Natural killer cell (primary cell): ENCODE results near the gene CHST11. TPM values are rescaled to one million over a fixed set of nuclear protein-coding genes. Genes with fewer than 3 reads are reported as not detected.

Experiments used
- ATAC-seq, 3 donors: fragments of 150-1000 bp in 2 of 3; fragments of 200-7000 bp in 1 of 3; cut with Tn5 transposase; 1 replicate in 1 of 3; 2 replicates in 2 of 3; pipeline ENCODE4 v1.10.0; 2021; ENCODE audit warnings: mild to moderate bottlenecking in 2 of 3, moderate library complexity in 2 of 3
- DNase-seq, 2 donors: peaks; one replicate each; pipeline versions ENCODE4 v3.0.0 to v3.0.0-alpha.2; 2013 to 2021; ENCODE audit warnings: mixed read lengths in 1 of 2
- H3K27ac ChIP-seq: one replicate; pipeline ENCODE4 v1.5.1; 2013; ENCODE audit warnings: mild to moderate bottlenecking, low read length
- H3K27me3 ChIP-seq: one replicate; pipeline ENCODE4 v1.6.1; 2013; ENCODE audit warnings: low read length; ENCODE audit not compliant: control insufficient read depth, insufficient read depth
- H3K36me3 ChIP-seq: one replicate; pipeline ENCODE4 v1.6.1; 2013; ENCODE audit warnings: low read length; ENCODE audit not compliant: control insufficient read depth, insufficient read depth
- H3K4me1 ChIP-seq: one replicate; pipeline ENCODE4 v1.6.1; 2013; ENCODE audit warnings: low read length; ENCODE audit not compliant: control insufficient read depth, insufficient read depth
- H3K4me3 ChIP-seq: one replicate; pipeline ENCODE4 v1.5.1; 2013; ENCODE audit warnings: low read length
- H3K9me3 ChIP-seq: one replicate; pipeline ENCODE4 v1.6.1; 2013; ENCODE audit warnings: low read length; ENCODE audit not compliant: control insufficient read depth, insufficient read depth
- H3K27ac Mint-ChIP-seq, 2 donors: one replicate each; pipeline ENCODE4 v1.8.0; 2022; ENCODE audit warnings: mild to moderate bottlenecking in 2 of 2, mixed read lengths in 2 of 2, moderate library complexity in 1 of 2
- H3K27me3 Mint-ChIP-seq, 2 donors: one replicate each; pipeline ENCODE4 v1.8.0; 2022; ENCODE audit warnings: low read depth in 2 of 2, mixed read lengths in 2 of 2
- H3K36me3 Mint-ChIP-seq: one replicate; pipeline ENCODE4 v1.8.0; 2022; ENCODE audit warnings: mixed read lengths
- H3K4me1 Mint-ChIP-seq, 2 donors: one replicate each; pipeline ENCODE4 v1.8.0; 2022; ENCODE audit warnings: mixed read lengths in 2 of 2
- H3K4me3 Mint-ChIP-seq: one replicate; pipeline ENCODE4 v1.8.0; 2022; ENCODE audit warnings: mild to moderate bottlenecking, moderate library complexity, mixed read lengths
- H3K9me3 Mint-ChIP-seq, 2 donors: one replicate each; pipeline ENCODE4 v1.8.0; 2022; ENCODE audit warnings: mixed read lengths in 2 of 2
- CTCF ChIP-seq: fragments of 200-600 bp; IDR thresholded peaks from one replicate; pipeline ENCODE4 v1.8.0; 2022; ENCODE audit warnings: antibody characterized with exemption
- WGBS: methylation state at CpG from one replicate; pipeline ENCODE4 v1.1.7; 2013; ENCODE audit warnings: missing lambda C conversion rate; ENCODE audit not compliant: insufficient coverage; 5-methylcytosine and 5-hydroxymethylcytosine counted together
- intact Hi-C: fragments of 100-400 bp; cut with micrococcal nuclease; formaldehyde crosslinking; loops from one replicate; pipeline ENCODE4 v1.14.2; 2022
- total RNA-seq, 4 donors: library from RNA; stranded (reverse); fragments of 120-200 nt in 1 of 4; gene quantifications; one replicate each; pipeline versions ENCODE4 v1.2.3 to v1.2.4, GENCODE V29; 2013 to 2022

CHST11 gene
- total RNA-seq, 3 donors from 2014 or later (not counting 1 experiment from before 2014, with no cell fraction given): 85.3 to 118 (median 96.1) TPM

- Mint-ChIP-seq H3K9me3 (no peaks in the 10 kb centered on the region), H3K4me1 (peaks cover 87 to 91% of the 10 kb centered on the region in 2 donors), H3K36me3 (no peaks in the 10 kb centered on the region), H3K4me3 (peak overlapping the region; percentile 47), H3K27me3 (no peaks in the 10 kb centered on the region), H3K27ac (peak overlapping the region; percentile 65 to 93)
- H3K36me3 ChIP-seq: no peaks in the 10 kb centered on the region
- H3K4me3 ChIP-seq: no peak overlapping the region
- no peak for ATAC-seq
- no peak for DNase-seq
- H3K27ac ChIP-seq: no peak overlapping the region
- no peak for TF ChIP-seq CTCF
- intact Hi-C loops: loop anchor here (2.0 to 5.0 kb wide), 3 partner anchors 146 to 299 kb away; no protein-coding TSS in a partner anchor
- no peaks in the 10 kb centered on the region for H3K27me3 ChIP-seq
- WGBS: 100% methylated on average over 1 of the region's 3 CpGs
- H3K9me3 ChIP-seq: no peaks in the 10 kb centered on the region
- H3K4me1 ChIP-seq: peaks cover 57% of the 10 kb centered on the region
These were observed 224.4 kb downstream of the CHST11 start for GRCh38 chr12:104681012-104681690.

- WGBS: 2% methylated on average over 7 of the region's 7 CpGs
These were observed 226.1 kb downstream of the CHST11 start for GRCh38 chr12:104682790-104683279.

GRCh38 chr12:104683831-104684503 is 227.2 kb downstream of the CHST11 start:
- no peaks in the 10 kb centered on the region for H3K27me3 ChIP-seq
- no peaks in the 10 kb centered on the region for H3K36me3 Mint-ChIP-seq
- peak overlapping the region; percentile 93 for H3K27ac Mint-ChIP-seq
- WGBS: 91% methylated on average over 5 of the region's 5 CpGs
- H3K4me1 Mint-ChIP-seq: peaks cover 95 to 96% of the 10 kb centered on the region in 2 donors
- TF ChIP-seq CTCF: no peak
- DNase-seq: no peak
- H3K4me1 ChIP-seq: peaks cover 84% of the 10 kb centered on the region
- no peaks in the 10 kb centered on the region for H3K9me3 ChIP-seq
- no peaks in the 10 kb centered on the region for H3K9me3 Mint-ChIP-seq
- H3K4me3 ChIP-seq: no peak overlapping the region
- ATAC-seq: no peak
- H3K36me3 ChIP-seq: no peaks in the 10 kb centered on the region
- no peak overlapping the region for H3K27ac ChIP-seq
- H3K4me3 Mint-ChIP-seq: peak overlapping the region; percentile 35
- intact Hi-C loops: loop anchor here (5.0 kb wide), 2 partner anchors 143 to 302 kb away; no protein-coding TSS in a partner anchor
- no peaks in the 10 kb centered on the region for H3K27me3 Mint-ChIP-seq

More at GRCh38 chr12:104682790-104683279, 226.1 kb downstream of the CHST11 start:
- no peaks in the 10 kb centered on the region for H3K36me3 Mint-ChIP-seq
- intact Hi-C loops: loop anchor here (5.0 kb wide), 2 partner anchors 144 to 301 kb away; no protein-coding TSS in a partner anchor
- no peaks in the 10 kb centered on the region for H3K9me3 Mint-ChIP-seq
- ATAC-seq: peak; percentile 76 to 89 (median 81)
- H3K27me3 Mint-ChIP-seq: no peaks in the 10 kb centered on the region
- no peak for TF ChIP-seq CTCF
- H3K27ac ChIP-seq: peak overlapping the region; percentile 66
- no peaks in the 10 kb centered on the region for H3K9me3 ChIP-seq
- no peaks in the 10 kb centered on the region for H3K36me3 ChIP-seq
- H3K4me3 Mint-ChIP-seq: peak overlapping the region; percentile 84
- H3K4me3 ChIP-seq: peak overlapping the region; percentile 22
- peak overlapping the region; percentile 93 for H3K27ac Mint-ChIP-seq
- peak; percentile 55 to 86 for DNase-seq
- H3K4me1 Mint-ChIP-seq: peaks cover 91 to 96% of the 10 kb centered on the region in 2 donors
- no peaks in the 10 kb centered on the region for H3K27me3 ChIP-seq
- H3K4me1 ChIP-seq: peaks cover 74% of the 10 kb centered on the region
